ENCODE results near the gene FURIN.

The FURIN gene

DNA sequence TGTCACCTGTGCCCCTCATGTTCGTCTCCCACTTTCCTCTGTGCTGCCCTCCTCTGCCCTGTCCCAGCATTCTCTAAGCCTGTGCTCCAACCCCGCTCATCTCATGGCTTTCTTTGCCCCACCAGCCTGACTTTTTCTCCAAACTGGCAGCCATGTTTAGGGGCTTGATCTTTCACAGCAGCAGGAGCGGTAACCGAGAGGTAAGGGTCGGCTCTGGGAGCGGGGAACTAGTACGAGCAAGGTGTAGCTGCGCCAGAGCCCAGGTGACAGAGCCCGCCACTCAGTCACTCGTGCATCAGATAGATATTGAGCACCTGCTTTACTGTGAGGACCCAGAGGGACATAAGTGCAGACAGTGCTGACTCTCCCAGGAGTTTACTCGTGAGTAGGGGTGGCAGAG is 48.1 kb downstream of the FURIN start:
- TF ChIP-seq GATA3 (IDR thresholded peaks at IDR 0.05; ENCODE audit: low read depth, low read length) (no peak), GATA2 (IDR thresholded peaks at IDR 0.05; ENCODE audit: low read depth, low read length) (no peak)

DNA sequence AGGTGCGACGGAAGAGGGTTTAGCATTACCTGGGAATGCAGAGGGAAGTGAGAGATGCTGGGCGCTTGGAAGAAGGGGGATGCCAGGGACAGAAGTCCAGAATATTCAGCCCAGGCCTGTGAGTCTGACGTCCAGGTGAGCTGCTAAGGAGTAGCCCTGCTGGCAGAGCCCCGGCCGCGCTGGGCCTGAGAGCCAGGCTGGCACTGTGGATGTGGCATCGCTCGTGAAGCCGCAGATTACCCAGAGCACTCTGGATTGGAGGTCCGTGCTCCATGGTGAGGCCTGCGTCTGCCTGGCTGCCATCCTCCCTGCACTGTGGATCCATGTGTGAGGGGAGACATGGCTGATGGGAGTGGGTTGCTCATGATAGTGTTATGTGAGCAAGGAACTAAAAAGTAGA is 49.2 kb downstream of the FURIN start:
- TF ChIP-seq GATA2 (IDR thresholded peaks at IDR 0.05; ENCODE audit: low read depth, low read length) = no peak
- TF ChIP-seq GATA3 (IDR thresholded peaks at IDR 0.05; ENCODE audit: low read depth, low read length) = no peak

DNA sequence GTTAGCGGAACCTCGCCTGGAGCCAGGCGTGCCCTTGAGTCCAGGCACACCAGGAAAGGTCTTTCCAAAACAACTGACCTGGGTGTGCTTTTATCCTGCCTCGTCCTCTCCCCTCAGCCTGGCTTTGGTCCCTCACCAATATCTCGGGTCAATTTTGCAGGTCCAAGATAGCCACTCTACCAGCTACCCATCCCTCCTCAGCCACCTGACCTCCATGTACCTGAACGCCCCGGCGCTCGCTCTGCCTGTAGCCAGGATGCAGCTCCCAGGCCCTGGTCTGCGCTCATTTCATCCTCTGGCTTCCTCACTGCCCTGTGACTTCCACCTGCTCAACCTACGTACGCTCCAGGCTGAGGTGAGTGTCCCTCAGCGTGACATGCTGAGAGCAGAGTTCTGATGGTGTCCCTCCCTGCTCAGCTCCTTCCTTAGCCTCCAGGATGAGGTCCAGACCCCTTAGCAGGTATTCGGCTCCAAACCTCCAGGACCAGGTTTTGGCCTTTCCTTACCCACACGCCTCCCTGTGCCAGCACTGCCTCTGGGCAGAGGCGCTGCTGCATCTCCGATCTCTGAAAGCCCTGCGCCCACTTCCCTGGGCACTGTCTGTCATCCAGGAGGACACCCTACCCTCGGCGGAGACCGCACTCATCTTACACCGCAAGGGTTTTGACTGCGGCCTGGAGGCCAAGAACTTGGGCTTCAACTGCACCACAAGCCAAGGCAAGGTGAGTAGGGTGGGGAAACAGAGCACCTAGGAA is 49.8 kb downstream of the FURIN start:
- TF ChIP-seq GATA3 (IDR thresholded peaks at IDR 0.05; ENCODE audit: low read depth, low read length) (no peak), GATA2 (IDR thresholded peaks at IDR 0.05; ENCODE audit: low read depth, low read length) (no peak)

DNA sequence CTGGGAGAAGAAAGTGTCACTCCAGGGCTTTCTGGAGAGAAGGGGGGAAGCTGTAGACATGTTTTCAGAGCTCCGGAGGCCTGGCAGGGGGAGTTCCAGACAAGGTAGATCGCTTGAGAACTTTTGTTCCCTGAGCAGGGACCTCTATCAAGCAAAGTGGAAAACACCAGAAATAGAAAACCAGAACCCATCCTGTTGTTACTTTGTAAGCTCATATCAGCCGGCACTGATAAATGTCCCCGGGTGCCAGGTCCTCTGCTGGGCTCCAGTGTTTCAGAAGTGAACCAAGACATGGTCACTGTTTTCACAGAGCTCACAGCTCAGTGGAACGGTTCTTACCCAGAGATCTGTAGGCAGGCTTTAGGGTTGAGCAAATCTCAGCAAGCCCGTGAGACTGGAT is 50.4 kb downstream of the FURIN start:
- TF ChIP-seq GATA3 (IDR thresholded peaks at IDR 0.05; ENCODE audit: low read depth, low read length) (no peak), GATA2 (IDR thresholded peaks at IDR 0.05; ENCODE audit: low read depth, low read length) (no peak)

DNA sequence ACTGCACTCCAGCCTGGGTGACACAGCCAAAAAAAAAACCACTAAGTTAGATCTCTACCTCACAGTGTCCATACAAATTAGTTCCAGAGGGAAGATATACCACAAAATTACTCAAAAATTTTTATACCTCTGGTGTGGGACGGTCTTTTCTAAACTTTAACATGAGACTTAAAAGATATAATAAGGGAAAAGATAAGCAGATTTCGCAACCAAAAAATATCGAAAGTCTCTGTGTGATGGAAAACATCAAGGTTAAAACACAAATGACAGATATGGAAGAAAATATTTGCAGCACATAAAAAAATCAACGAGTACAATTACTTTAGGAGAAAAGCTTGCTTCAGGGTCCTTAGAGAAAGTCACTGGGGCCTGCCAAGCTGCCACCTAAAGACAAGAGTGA is 53.5 kb downstream of the FURIN start:
- TF ChIP-seq GATA2 (IDR thresholded peaks at IDR 0.05; ENCODE audit: low read depth, low read length) (no peak), GATA3 (IDR thresholded peaks at IDR 0.05; ENCODE audit: low read depth, low read length) (no peak)

DNA sequence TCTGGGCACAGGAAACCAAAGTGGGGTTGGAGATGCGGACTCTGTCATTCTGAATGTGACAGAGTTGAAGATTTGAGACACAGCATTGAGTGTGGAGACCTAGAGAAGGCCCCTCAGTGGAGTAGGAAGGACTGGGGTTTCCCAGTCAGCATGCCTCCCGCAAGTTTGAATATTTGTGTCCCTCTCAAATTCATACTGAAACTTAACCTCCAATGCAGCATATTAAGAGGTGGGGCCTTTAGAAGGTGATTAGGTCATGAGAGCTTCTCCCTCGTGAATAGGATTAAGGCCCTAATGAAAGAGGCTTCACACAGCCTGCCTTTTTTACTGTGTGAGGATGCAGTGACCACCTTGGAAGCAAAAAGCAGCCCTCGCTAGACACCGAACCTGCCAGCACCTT is 56.0 kb downstream of the FURIN start:
- TF ChIP-seq GATA3 (IDR thresholded peaks at IDR 0.05; ENCODE audit: low read depth, low read length) (no peak), GATA2 (IDR thresholded peaks at IDR 0.05; ENCODE audit: low read depth, low read length) (no peak)

DNA sequence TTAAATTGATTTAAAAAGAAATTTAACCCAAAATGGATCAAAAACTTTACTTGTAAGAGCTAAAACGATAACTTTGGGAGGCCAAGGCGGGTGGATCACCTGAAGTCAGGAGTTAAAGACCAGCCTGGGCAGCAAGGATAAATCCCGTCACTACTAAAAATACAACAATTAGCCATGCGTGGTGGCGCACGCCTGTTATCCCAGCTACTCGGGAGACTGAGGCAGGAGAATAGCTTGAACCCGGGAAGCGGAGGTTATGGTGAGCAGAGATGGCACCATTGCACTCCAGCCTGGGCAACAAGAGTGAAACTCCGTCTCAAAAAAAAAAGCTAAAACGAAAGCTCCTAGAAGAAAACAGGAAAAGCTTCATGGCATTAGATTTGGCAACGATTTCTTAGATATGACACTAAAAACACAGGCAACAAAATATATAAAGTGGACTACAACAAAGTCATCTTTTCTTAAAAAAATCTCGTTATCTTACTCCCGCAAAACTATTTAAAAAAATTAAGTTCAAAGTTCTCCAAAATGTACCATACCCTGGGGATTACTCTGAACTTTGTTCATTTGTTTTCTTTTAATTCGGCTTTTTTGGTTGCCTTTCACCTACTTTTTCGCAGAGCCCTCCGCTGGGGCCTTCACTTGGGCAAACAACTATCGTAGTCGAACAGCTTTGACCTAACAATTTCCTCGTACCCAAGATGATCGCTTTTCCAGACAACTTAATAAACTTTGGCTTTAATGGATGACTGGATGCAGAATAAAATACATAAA is 61.0 kb downstream of the FURIN start:
- TF ChIP-seq GATA2 (IDR thresholded peaks at IDR 0.05; ENCODE audit: low read depth, low read length) (no peak), GATA3 (IDR thresholded peaks at IDR 0.05; ENCODE audit: low read depth, low read length) (no peak)

DNA sequence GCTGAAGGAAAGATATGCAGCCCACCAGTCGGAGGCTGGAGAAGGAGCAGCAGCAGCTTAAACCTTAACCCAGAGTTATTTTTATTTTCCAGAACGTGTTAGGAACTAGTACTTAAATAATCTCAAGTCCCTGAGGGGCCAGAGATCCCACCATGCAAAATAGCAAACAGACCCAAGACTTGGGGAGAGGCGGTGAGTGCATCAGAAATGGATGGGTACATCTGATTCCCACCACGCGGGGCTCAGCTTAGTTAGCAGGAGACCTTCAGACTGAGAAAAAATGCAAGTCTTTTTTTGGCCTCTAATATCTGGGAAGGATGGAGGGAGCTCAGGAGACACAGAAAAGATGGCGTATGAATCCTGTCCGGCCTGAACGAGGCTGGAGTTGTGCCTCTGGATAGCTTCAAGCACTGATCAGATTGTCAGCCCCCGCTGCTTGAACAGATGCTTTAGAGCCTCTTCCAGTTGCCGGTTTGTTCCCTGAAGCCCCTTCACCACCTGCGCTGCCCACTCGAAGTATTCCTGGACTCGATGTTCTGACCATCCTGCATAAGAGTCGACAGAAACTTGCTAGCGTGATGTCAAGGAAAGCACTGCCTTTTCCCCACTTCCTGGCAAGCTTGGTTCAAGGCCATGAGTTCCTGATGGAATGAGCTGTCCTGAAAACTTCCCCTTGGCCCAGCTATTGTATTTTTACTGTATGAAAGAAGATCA is 62.6 kb downstream of the FURIN start:
- TF ChIP-seq GATA2 (IDR thresholded peaks at IDR 0.05; ENCODE audit: low read depth, low read length) (no peak), GATA3 (IDR thresholded peaks at IDR 0.05; ENCODE audit: low read depth, low read length) (no peak)

DNA sequence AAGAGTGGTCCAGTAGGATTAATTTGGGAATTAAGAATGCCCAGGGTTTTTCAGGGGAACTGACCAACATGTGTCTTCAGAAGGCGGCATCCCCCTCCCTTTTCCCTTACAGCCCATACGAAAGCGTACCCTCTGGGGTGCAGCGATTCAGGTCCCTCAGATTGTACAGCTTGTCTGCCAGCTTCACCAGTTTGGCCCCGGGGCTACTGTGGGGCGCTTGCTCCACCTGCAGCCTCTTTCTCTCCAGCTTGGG is 63.1 kb downstream of the FURIN start:
- TF ChIP-seq GATA3 (IDR thresholded peaks at IDR 0.05; ENCODE audit: low read depth, low read length) (no peak), GATA2 (IDR thresholded peaks at IDR 0.05; ENCODE audit: low read depth, low read length) (no peak)

DNA sequence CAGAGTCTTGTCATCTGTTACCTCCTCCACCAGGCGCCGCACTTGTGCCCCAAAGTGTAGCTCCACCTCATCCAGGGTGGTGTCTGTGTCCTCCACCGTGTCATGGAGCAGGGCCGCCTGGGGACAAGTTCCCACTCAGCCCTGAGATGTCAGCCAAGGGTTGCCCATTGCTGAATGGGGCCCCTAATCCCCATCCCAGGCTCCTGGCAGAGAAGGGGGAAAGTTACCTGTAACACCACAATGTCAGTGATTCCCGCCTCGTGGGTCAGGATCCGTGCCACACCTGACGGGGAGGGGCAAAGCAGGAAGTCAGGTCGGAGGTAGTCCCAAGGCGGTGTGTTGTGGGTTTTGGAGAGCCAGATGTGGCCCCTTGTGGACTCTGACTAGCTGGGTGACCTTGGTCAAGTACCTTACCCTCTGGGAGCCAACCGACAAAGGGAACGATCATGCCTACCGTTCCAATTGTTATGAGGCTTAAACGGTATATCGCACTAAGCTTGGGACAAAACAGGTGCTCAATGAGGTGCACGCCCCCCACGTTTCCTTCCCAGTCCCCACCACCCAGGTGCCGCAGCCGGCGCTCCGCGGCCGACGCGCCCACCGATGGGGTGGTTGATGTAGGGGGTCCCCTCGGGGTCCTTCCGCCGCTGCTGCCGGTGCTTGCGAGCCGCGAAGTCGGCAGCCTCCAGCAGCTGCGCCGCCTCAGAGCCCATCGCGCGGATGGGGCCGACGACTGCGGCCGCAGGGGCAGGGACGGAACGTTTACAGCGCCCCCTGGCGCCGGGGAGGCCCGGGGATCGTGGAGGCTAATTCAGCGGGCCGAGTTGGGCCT is 63.7 kb downstream of the FURIN start, which contains the start of gene HDDC3:
Gene HDDC3 (minus strand): TSS at position 722 of the 832 bp plus-strand sequence. CDS start 9 bp downstream, at position 713.
- TF ChIP-seq GATA2 (IDR thresholded peaks at IDR 0.05; ENCODE audit: low read depth, low read length) (no peak), GATA3 (IDR thresholded peaks at IDR 0.05; ENCODE audit: low read depth, low read length) (no peak)

DNA sequence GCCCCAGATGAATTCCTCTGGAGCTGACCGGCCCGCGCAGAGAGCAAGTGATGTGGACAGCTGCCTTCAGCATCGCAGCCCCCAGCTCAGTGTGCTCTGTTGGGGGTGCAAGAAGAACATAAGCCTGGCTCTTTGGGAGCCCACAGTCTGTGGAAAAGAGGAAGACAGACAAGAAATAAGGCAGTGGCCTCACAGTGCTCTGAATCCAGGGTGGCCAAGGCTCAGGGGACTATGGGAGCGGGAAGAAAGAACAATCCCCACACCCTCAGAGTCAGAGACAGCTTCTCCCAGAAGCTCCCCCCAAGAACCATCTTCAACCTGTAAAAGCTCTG is 64.2 kb downstream of the FURIN start:
- TF ChIP-seq GATA3 (IDR thresholded peaks at IDR 0.05; ENCODE audit: low read depth, low read length) (no peak), GATA2 (IDR thresholded peaks at IDR 0.05; ENCODE audit: low read depth, low read length) (no peak)

Data from SH-SY5Y (cell line).